Right lobe of liver (tissue), 6 donors: ENCODE results near the gene ASF1B. TPM values are rescaled to one million over a fixed set of nuclear protein-coding genes. Genes with fewer than 3 reads are reported as not detected.

Source experiments
- ATAC-seq, 4 donors: fragments of 200-7000 bp; cut with Tn5 transposase; one replicate each; pipeline ENCODE4 v1.9.1; 2020; ENCODE audit warnings: mild to moderate bottlenecking in 4 of 4, moderate library complexity in 4 of 4
- DNase-seq, 3 donors: peaks; one replicate each; pipeline ENCODE4 v3.0.0-alpha.2; 2020
- H3K27ac ChIP-seq, 3 donors: fragments of 200-600 bp; one replicate each; pipeline ENCODE4 v1.8.0; 2022
- H3K27me3 ChIP-seq, 2 donors: fragments of 200-600 bp; one replicate each; pipeline ENCODE4 v1.8.0; 2022
- H3K36me3 ChIP-seq, 4 donors: fragments of 200-600 bp; sonication (generic) in 1 of 4; one replicate each; pipeline versions ENCODE4 v1.5.1 to v1.8.0; 2017 to 2022; ENCODE audit warnings: control low read depth in 1 of 4
- H3K4me1 ChIP-seq, 4 donors: fragments of 200-600 bp; sonication (generic) in 1 of 4; one replicate each; pipeline versions ENCODE4 v1.5.1 to v1.8.0; 2017 to 2022; ENCODE audit warnings: control low read depth in 1 of 4
- H3K4me3 ChIP-seq, 3 donors: fragments of 200-600 bp; one replicate each; pipeline ENCODE4 v1.8.0; 2022
- H3K9me3 ChIP-seq, 4 donors: fragments of 200-600 bp; sonication (generic) in 1 of 4; one replicate each; pipeline versions ENCODE4 v1.5.1 to v1.8.0; 2017 to 2022; ENCODE audit warnings: control low read depth in 1 of 4
- CTCF ChIP-seq, 4 donors: fragments of 200-600 bp in 3 of 4; fragments of 450-650 bp in 1 of 4; IDR thresholded peaks; one replicate each; pipeline versions ENCODE4 v1.5.1 to v1.8.0; 2016 to 2022; ENCODE audit warnings: antibody characterized with exemption in 4 of 4, mild to moderate bottlenecking in 2 of 4
- POLR2A ChIP-seq: fragments of 450-650 bp; IDR thresholded peaks from one replicate; pipeline ENCODE4 v1.6.1; 2017; ENCODE audit warnings: antibody characterized with exemption, mild to moderate bottlenecking
- WGBS: methylation state at CpG from one replicate; pipeline ENCODE4 v1.1.6; 2018; ENCODE audit warnings: low coverage, low lambda C conversion rate; ENCODE audit not compliant: insufficient coverage; ENCODE audit errors: missing lambda C conversion rate; 5-methylcytosine and 5-hydroxymethylcytosine counted together
- intact Hi-C, 2 donors: fragments of 100-400 bp; cut with DNase I; formaldehyde crosslinking; loops; one replicate each; pipeline versions ENCODE4 v1.11.2 to v1.14.1; 2022
- total RNA-seq, 6 experiments: library from RNA; depleted of rRNA in 2 of 6; stranded (reverse); fragments of >200 nt in 2 of 6; fragmentation: NEBNext Ultra II Directional in 3 of 6; extraction: Animal tissue kit (Norgen Biotek cat#: 25700) in 3 of 6; gene quantifications; one replicate each; pipeline versions ENCODE4 v1.1.0 to v1.2.4, GENCODE V29; 2016 to 2023
- donor health status: DM: no; HTN: yes; CAD: no.
- donor health status: DM: no; HTN: no; CAD: no.
- donor health status: DM: no; HTN: no; CAD: no.
- donor health status: DM: no; HTN: yes; CAD: no.
- donor health status: DM: no; HTN: yes; CAD: no.

ASF1B gene
- total RNA-seq, 6 experiments from 2014 or later = 0.24 to 5.3 (median 0.61) TPM

DNA sequence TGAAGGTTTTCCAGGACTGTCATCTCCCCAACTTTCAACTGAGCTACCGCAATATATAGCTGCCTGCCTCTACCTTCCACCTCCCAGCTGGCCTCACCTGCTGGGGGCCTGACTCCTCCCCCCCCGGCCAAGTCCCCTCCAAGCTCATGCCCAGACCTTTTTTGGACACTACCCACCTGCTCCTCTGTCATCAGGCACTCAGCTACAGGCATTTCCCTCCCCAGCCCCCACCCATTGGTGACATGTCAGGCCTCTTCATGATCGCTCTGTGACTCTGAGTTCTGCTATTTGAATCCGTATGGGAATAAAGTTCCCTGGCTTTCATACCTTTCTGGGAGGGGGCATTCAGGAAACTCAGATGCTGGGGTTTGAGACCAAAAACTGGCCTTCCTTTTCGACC lies 20.6 kb downstream of the ASF1B start:
- H3K27me3 ChIP-seq = no peaks in the 10 kb centered on the region
- no peaks in the 10 kb centered on the region for H3K9me3 ChIP-seq
- DNase-seq (no peak), ATAC-seq (no peak)
- TF ChIP-seq POLR2A (no peak), CTCF (IDR thresholded peaks at IDR 0.05) (no peak)
- intact Hi-C loops = no loop called here
- H3K27ac ChIP-seq = peak overlapping the region in 2 of 3 donors; percentile 7 to 43
- H3K36me3 ChIP-seq = no peaks in the 10 kb centered on the region
- 68% methylated on average over 5 of the region's 5 CpGs for WGBS
- H3K4me3 ChIP-seq = no peak overlapping the region
- H3K4me1 ChIP-seq = peaks cover 0 to 57% (median 29%) of the 10 kb centered on the region in 4 donors

- H3K27me3 ChIP-seq = no peaks in the 10 kb centered on the region
- peaks cover 0 to 56% (median 29%) of the 10 kb centered on the region in 4 donors for H3K4me1 ChIP-seq
- no peaks in the 10 kb centered on the region for H3K36me3 ChIP-seq
- DNase-seq (peak; percentile 74 to 79 (median 74)), ATAC-seq (peak in 3 of 4 donors; percentile 3 to 11 (median 4))
- TF ChIP-seq CTCF (IDR thresholded peaks at IDR 0.05) (peak; percentile 55 to 69 (median 66)), POLR2A (no peak)
- 24% methylated on average over 9 of the region's 9 CpGs for WGBS
- H3K4me3 ChIP-seq = no peak overlapping the region
- no peaks in the 10 kb centered on the region for H3K9me3 ChIP-seq
- intact Hi-C loops = no loop called here
- peak overlapping the region in 2 of 3 donors; percentile 36 to 84 for H3K27ac ChIP-seq
Observed at GRCh38 chr19:14114854-14115253, 21.5 kb downstream of the ASF1B start.

- no peaks in the 10 kb centered on the region for H3K9me3 ChIP-seq
- peak overlapping the region in 2 of 3 donors; percentile 36 to 84 for H3K27ac ChIP-seq
- peaks cover 0 to 52% (median 27%) of the 10 kb centered on the region in 4 donors for H3K4me1 ChIP-seq
- no peak for DNase-seq
- 76% methylated on average over 3 of the region's 7 CpGs for WGBS
- no peak for TF ChIP-seq POLR2A
- TF ChIP-seq CTCF (IDR thresholded peaks at IDR 0.05) = no peak
- ATAC-seq = no peak
- no peak overlapping the region for H3K4me3 ChIP-seq
- no peaks in the 10 kb centered on the region for H3K27me3 ChIP-seq
- no peaks in the 10 kb centered on the region for H3K36me3 ChIP-seq
- intact Hi-C loops = no loop called here
Observed at GRCh38 chr19:14114439-14114838, 21.9 kb downstream of the ASF1B start.

- peak overlapping the region in 2 of 3 donors; percentile 3 to 39 for H3K4me3 ChIP-seq
- H3K9me3 ChIP-seq = no peaks in the 10 kb centered on the region
- no peaks in the 10 kb centered on the region for H3K36me3 ChIP-seq
- 56% methylated on average over 3 of the region's 18 CpGs for WGBS
- no peak for TF ChIP-seq POLR2A
- TF ChIP-seq CTCF (IDR thresholded peaks at IDR 0.05) = peak; percentile 34 to 56 (median 40)
- no peaks in the 10 kb centered on the region for H3K27me3 ChIP-seq
- intact Hi-C loops = no loop called here
- H3K27ac ChIP-seq = peak overlapping the region; percentile 70 to 84 (median 78)
- DNase-seq (peak; percentile 81 to 86 (median 83)), ATAC-seq (peak in 1 of 4 donors; percentile 2)
- H3K4me1 ChIP-seq = peaks cover 0 to 47% (median 23%) of the 10 kb centered on the region in 4 donors
Observed at GRCh38 chr19:14113762-14114414, 22.5 kb downstream of the ASF1B start.
